ENCODE results near the gene HOXB3. TPM values are rescaled to one million over a fixed set of nuclear protein-coding genes. Genes with fewer than 3 reads are reported as not detected.

The HOXB3 gene
- polyA plus RNA-seq, 1 donor from 2014 or later: 0.34 TPM

GRCh38 chr17:48610282-48611211 is 20.5 kb upstream of the HOXB3 start, which contains the start of gene HOXB7:
HOXB7 (minus strand) TSS chr17:48611017; CDS start chr17:48610918, 99 bp downstream.
- Mint-ChIP-seq H3K4me3 (peak within 1 kb of the TSS; percentile 94 to 99 (median 98)), H3K36me3 (peaks cover 4% of the 10 kb centered on the region), H3K27ac (peak within 1 kb of the TSS; percentile 82 to 93 (median 92)), H3K27me3 (peaks cover 39% of the 10 kb centered on the region), H3K4me1 (peaks cover 13 to 15% (median 14%) of the 10 kb centered on the region in 3 donors), H3K9me3 (peaks cover 0 to 4% (median 0%) of the 10 kb centered on the region in 3 donors)

DNA sequence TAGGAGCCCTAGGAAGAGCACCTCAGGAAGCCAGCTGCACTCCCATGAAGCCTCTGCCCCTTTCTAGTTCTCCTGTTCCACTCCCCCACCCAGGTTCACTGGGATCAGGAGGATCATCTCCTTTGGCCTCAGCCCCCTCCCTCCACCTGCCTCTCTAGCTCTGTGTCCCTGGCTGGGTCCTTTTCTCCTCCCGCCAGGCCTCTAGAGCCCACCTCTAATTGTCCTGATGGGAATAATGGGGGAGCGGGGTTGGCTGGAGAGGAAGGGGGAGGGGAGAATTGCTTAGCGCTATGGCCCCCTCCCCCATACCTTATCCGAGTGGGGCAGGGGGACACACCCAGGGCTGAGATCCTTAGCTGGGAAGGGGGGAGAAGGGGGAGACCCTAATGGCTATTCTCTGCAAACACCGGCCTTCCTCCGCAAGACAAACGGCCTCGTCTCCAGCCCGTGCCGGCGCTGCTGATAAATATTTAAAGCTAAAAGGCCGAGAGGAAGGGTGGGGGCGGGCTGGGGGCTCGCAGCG is 19.8 kb upstream of the HOXB3 start:
- Mint-ChIP-seq H3K9me3 (peaks cover 0 to 4% (median 0%) of the 10 kb centered on the region in 3 donors), H3K4me1 (peaks cover 10 to 15% (median 12%) of the 10 kb centered on the region in 3 donors), H3K27me3 (peaks cover 39% of the 10 kb centered on the region), H3K36me3 (peaks cover 4% of the 10 kb centered on the region), H3K4me3 (peak overlapping the region; percentile 94 to 99 (median 98)), H3K27ac (peak overlapping the region in 1 of 3 donors; percentile 33)

GRCh38 chr17:48609033-48609432 is 19.0 kb upstream of the HOXB3 start:
- Mint-ChIP-seq H3K4me3 (peak overlapping the region in 3 of 4 donors; percentile 3 to 99 (median 65)), H3K27ac (peak overlapping the region in 1 of 3 donors; percentile 33), H3K9me3 (peaks cover 0 to 3% (median 0%) of the 10 kb centered on the region in 3 donors), H3K27me3 (peaks cover 43% of the 10 kb centered on the region), H3K4me1 (peaks cover 10 to 15% (median 12%) of the 10 kb centered on the region in 3 donors), H3K36me3 (peaks cover 4% of the 10 kb centered on the region)

DNA sequence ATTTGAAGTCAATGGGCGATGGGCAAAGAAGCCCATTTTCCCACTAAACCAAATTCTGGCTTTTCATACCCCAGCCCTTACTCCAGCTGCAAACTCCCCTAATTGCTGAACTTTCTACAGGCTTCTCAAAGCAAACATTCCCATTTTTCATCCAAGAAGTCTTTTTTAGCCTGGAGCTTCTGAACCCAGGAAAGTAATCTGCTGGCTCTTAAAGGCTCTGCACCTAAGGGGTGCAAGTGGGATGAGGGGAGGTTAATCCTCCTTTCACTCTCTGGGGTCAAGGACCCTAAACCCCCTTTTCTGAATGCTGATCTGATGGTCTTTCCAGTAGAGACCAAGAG is 18.4 kb upstream of the HOXB3 start:
- peaks cover 46% of the 10 kb centered on the region for H3K27me3 Mint-ChIP-seq
- peak overlapping the region in 1 of 3 donors; percentile 33 for H3K27ac Mint-ChIP-seq
- peaks cover 0 to 3% (median 0%) of the 10 kb centered on the region in 3 donors for H3K9me3 Mint-ChIP-seq
- peak overlapping the region in 1 of 4 donors; percentile 99 for H3K4me3 Mint-ChIP-seq
- peaks cover 10 to 13% (median 12%) of the 10 kb centered on the region in 3 donors for H3K4me1 Mint-ChIP-seq
- peaks cover 2% of the 10 kb centered on the region for H3K36me3 Mint-ChIP-seq

DNA sequence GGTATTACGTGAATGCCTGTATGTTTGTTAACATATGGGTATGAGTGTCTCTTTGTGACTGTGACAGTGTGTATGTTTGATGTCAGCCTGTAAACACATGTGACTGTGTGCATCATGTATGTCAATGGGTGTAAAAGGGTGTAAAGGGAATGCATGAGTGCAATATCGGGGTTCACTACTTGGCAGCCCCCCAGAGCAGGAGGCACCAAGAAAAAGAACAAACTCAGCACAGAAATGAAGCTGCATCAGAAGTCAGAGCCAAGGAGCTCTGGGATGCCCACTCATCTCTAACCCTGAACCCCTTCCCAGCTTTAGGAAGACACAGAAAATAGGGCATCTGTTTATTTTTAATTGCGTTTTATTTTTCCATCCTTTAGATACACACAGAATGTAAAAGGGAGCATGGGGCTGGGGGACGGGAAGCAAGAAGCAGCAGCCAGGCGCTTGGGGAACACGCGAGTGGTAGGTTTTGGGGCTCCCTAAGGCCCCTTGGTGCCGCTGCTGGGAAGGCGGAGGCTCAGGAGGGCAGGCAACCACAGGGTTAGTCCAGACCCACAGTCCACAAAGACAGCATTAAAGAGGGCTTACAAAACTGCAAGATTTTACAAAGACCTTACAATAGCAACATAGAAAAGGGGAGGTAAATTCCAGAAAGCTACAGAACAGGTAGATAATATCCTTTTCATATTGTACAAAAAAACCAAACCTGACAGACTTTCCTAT is 17.0 kb upstream of the HOXB3 start:
- peaks cover 0 to 3% (median 0%) of the 10 kb centered on the region in 3 donors for H3K9me3 Mint-ChIP-seq
- peaks cover 9 to 15% (median 10%) of the 10 kb centered on the region in 3 donors for H3K4me1 Mint-ChIP-seq
- peak overlapping the region in 2 of 4 donors; percentile 33 to 99 for H3K4me3 Mint-ChIP-seq
- peak overlapping the region in 1 of 3 donors; percentile 83 for H3K27ac Mint-ChIP-seq
- peaks cover 2% of the 10 kb centered on the region for H3K36me3 Mint-ChIP-seq
- H3K27me3 Mint-ChIP-seq: peaks cover 52% of the 10 kb centered on the region

DNA sequence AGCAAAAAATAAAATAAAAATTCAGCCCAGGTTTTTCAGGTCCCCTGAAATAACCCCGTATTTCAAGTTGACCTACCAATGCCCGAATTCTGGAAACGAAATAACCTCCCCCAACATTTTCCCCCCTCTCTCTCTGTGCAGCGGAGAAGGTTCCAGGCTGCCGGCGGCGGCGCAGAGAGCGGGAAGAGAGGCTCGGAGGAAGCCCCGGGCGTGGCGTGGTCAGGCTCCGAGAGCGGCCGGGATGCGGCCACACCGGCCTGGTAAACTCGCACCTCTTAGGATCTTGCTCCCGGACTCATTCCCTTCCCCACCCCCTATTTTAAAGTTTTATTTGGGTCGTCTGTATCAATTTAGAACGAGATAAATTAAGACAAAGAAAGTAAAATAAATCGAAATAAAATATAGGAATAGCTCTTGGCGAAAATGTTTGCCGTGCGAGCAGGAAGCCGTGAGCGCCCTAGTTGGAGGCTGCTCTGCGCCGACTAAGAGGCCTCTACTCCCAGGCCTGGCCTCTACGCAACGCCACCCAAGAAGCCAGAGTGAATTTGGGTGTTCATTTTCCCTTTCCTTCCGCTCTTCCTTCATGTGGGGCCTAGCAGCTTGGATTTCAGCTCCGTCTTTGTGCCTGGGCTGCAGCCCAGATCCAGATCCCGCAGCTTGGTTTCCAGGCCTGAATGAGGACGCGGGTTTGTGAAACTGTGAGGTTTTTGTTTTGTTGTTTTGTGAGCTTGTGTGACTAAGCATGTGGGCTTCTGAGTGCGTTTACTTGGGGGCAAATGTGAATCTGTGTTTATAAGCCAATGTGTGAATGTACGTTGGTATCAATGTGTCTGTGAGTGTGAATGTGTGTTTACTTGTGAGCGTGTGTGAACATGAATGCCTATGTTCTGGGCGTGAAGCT is 16.2 kb upstream of the HOXB3 start:
- Mint-ChIP-seq H3K27ac (peak overlapping the region in 1 of 3 donors; percentile 6), H3K27me3 (peaks cover 57% of the 10 kb centered on the region), H3K4me3 (peak overlapping the region in 1 of 4 donors; percentile 10), H3K4me1 (peaks cover 6 to 12% (median 7%) of the 10 kb centered on the region in 3 donors), H3K9me3 (peaks cover 0 to 3% (median 0%) of the 10 kb centered on the region in 3 donors), H3K36me3 (peaks cover 2% of the 10 kb centered on the region)

DNA sequence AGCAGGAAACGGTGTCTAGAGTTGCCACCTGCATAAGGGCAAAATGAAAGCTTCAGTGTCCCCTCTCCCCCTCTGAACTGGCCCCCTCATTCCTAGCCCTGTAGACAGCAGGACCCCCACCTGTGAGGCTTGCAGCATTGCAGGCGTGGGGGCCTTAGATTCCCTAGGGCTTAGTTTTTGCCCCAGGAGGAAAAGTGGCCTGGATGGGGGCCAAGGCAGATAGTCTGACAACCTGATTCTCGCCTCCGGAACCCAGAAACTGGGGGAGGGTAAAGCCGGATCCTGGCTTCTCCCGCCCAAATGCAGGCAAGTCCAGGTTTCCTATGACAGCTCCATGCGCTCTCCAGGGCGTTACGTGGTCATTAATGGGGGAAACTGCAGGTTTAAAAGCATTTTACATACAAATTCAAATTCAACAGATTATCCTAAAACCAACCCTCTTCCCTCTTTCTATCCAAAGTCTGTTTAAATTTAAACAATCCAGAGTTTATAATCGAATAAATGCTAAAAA is 15.4 kb upstream of the HOXB3 start:
- Mint-ChIP-seq H3K9me3 (no peaks in the 10 kb centered on the region), H3K4me1 (peaks cover 3 to 5% (median 3%) of the 10 kb centered on the region in 3 donors), H3K36me3 (peaks cover 2% of the 10 kb centered on the region), H3K4me3 (peak overlapping the region in 1 of 4 donors; percentile 65), H3K27me3 (peaks cover 55% of the 10 kb centered on the region), H3K27ac (peak overlapping the region in 2 of 3 donors; percentile 39 to 56)

GRCh38 chr17:48604770-48605329 is 14.8 kb upstream of the HOXB3 start, which contains the start of gene HOXB6:
HOXB6 (minus strand) TSS chr17:48604986; CDS start chr17:48598150, 6,836 bp downstream.
- Mint-ChIP-seq H3K4me1 (peaks cover 3 to 5% (median 3%) of the 10 kb centered on the region in 3 donors), H3K27ac (peak within 1 kb of the TSS in 2 of 3 donors; percentile 39 to 56)

DNA sequence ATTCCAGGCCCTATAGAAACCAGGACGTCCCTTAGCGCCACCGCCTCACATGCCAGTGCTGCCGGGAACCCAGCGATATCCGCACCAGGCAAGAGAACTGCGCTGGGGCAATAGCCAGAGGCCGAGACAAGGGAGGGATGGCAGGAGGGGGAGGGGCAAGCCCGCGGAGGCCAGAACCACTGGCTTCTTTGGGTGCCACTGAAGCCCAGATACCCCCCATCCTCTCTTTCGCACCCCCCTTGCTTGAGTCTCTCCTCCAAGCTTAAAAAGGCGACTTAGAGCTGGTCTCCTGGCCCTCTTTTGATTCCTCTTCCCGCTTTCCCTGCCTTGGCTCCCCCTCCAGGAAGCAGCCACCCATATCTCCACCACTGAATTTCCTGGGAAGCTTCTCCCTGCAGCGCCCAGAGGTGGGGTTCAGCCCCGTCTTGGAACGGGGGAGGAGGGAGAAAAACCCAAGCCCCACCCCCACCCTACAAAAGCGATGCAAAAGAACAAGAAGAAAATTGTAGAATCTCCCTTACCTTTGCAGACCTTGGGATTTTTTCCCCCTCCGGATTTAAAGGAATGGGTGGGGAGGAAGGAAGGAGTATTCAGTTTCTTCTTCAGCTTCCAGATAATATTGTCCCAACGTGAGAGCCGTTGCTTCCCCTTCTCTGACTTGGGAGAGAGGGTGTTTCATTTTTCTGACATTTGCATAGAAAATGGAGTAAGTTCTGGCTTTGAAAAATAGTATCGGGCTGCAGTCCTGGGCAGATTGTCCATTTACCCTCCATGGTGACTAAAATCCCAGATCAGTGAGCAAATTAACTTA is 14.1 kb upstream of the HOXB3 start:
- H3K9me3 Mint-ChIP-seq: no peaks in the 10 kb centered on the region
- peaks cover 2% of the 10 kb centered on the region for H3K36me3 Mint-ChIP-seq
- H3K27me3 Mint-ChIP-seq: peaks cover 61% of the 10 kb centered on the region
- H3K4me1 Mint-ChIP-seq: peaks cover 3 to 5% (median 3%) of the 10 kb centered on the region in 3 donors
- H3K4me3 Mint-ChIP-seq: peak overlapping the region in 3 of 4 donors; percentile 35 to 77 (median 65)
- H3K27ac Mint-ChIP-seq: peak overlapping the region in 1 of 3 donors; percentile 56

More at GRCh38 chr17:48604770-48605329, 14.8 kb upstream of the HOXB3 start, which contains the start of gene HOXB6:
- Mint-ChIP-seq H3K36me3 (peaks cover 2% of the 10 kb centered on the region), H3K4me3 (peak within 1 kb of the TSS; percentile 42 to 77 (median 70)), H3K9me3 (no peaks in the 10 kb centered on the region), H3K27me3 (peaks cover 60% of the 10 kb centered on the region)

GRCh38 chr17:48601539-48602425 is 11.7 kb upstream of the HOXB3 start:
- peak overlapping the region in 2 of 4 donors; percentile 60 for H3K4me3 Mint-ChIP-seq
- H3K9me3 Mint-ChIP-seq: peaks cover 0 to 2% (median 0%) of the 10 kb centered on the region in 3 donors
- H3K36me3 Mint-ChIP-seq: no peaks in the 10 kb centered on the region
- H3K27ac Mint-ChIP-seq: peak overlapping the region; percentile 49 to 73 (median 53)
- H3K4me1 Mint-ChIP-seq: peaks cover 8 to 15% (median 14%) of the 10 kb centered on the region in 3 donors
- peaks cover 78% of the 10 kb centered on the region for H3K27me3 Mint-ChIP-seq

GRCh38 chr17:48601207-48601538 is 11.1 kb upstream of the HOXB3 start:
- Mint-ChIP-seq H3K4me3 (peak overlapping the region in 1 of 4 donors; percentile 60), H3K27me3 (peaks cover 79% of the 10 kb centered on the region), H3K4me1 (peaks cover 12 to 16% (median 15%) of the 10 kb centered on the region in 3 donors), H3K9me3 (peaks cover 0 to 2% (median 0%) of the 10 kb centered on the region in 3 donors), H3K27ac (peak overlapping the region; percentile 49 to 73 (median 53)), H3K36me3 (no peaks in the 10 kb centered on the region)
